ENCODE results near the gene ZDHHC17. TPM values are rescaled to one million over a fixed set of nuclear protein-coding genes. Genes with fewer than 3 reads are reported as not detected.

ZDHHC17 gene
- polyA plus RNA-seq, 1 donor (not counting 4 experiments of a cell fraction or from before 2014, with no cell fraction given), result 28.2 TPM

DNA sequence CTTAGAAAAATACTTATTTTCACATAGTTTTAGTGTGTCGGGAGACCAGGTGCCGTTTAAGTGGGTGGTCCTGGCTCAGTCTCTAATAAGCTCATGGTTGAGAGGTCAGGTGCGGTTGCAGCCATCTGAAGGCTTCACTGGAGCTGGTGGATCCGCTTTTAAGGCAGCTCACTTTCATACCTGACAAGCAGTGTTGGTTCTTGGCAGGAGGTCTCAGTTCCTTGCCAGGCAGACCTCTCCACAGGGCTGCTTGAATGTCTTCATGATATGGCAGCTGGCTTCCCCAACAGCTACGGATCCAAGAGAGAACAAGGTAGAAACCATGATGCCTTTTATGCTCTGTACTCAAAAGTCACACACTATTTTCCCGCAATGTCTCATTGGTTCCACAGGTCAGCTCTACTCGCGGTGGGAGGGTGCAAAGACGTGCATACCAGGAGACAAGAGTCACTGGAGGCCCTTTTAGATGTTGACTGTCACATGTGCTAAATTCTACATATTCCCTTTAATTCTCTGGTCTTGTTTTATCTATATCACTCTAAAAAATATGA lies 8.0 kb upstream of the ZDHHC17 start:
- H3K27me3 ChIP-seq (ENCODE audit: control insufficient read depth, extremely low read depth, insufficient read depth, low read length), result no peaks in the 10 kb centered on the region
- no peaks in the 10 kb centered on the region for H3K9me1 ChIP-seq (ENCODE audit: control insufficient read depth, extremely low read depth, insufficient read depth, low read length)
- no peaks in the 10 kb centered on the region for H3K79me2 ChIP-seq (ENCODE audit: control insufficient read depth, insufficient read depth, low read length)
- TF ChIP-seq, protein P1, sequence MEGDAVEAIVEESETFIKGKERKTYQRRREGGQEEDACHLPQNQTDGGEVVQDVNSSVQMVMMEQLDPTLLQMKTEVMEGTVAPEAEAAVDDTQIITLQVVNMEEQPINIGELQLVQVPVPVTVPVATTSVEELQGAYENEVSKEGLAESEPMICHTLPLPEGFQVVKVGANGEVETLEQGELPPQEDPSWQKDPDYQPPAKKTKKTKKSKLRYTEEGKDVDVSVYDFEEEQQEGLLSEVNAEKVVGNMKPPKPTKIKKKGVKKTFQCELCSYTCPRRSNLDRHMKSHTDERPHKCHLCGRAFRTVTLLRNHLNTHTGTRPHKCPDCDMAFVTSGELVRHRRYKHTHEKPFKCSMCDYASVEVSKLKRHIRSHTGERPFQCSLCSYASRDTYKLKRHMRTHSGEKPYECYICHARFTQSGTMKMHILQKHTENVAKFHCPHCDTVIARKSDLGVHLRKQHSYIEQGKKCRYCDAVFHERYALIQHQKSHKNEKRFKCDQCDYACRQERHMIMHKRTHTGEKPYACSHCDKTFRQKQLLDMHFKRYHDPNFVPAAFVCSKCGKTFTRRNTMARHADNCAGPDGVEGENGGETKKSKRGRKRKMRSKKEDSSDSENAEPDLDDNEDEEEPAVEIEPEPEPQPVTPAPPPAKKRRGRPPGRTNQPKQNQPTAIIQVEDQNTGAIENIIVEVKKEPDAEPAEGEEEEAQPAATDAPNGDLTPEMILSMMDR (optimal IDR thresholded peaks at IDR 0.05 in 1 of 3, IDR thresholded peaks at IDR 0.05 in 1 of 3, conservative IDR thresholded peaks at IDR 0.05 in 1 of 3; ENCODE audit: extremely low read depth in 1 of 3, insufficient read depth in 2 of 3, low read length in 3 of 3), result no peak
- no peak overlapping the region for H3K9ac ChIP-seq (ENCODE audit: control insufficient read depth, extremely low read depth, insufficient read depth, low read length)
- no peak overlapping the region for H3K4me2 ChIP-seq (ENCODE audit: control insufficient read depth, extremely low read depth, insufficient read depth, low read depth, low read length)
- H3K9me3 ChIP-seq (ENCODE audit: control insufficient read depth, low read depth, low read length), result no peaks in the 10 kb centered on the region
- no peaks in the 10 kb centered on the region for H3K36me3 ChIP-seq (ENCODE audit: control insufficient read depth in 2 of 2, extremely low read depth in 1 of 2, insufficient read depth in 2 of 2, low read length in 2 of 2)
- no peak for FAIRE-seq
- dilution Hi-C loops (cut with MboI; ENCODE audit: extremely low pct_ligation_motif_present, low sequenced_read_pairs), result no loop called here
- no peak overlapping the region for H2AFZ ChIP-seq (ENCODE audit: control insufficient read depth, low read length)
- no peaks in the 10 kb centered on the region for H4K20me1 ChIP-seq (ENCODE audit: control insufficient read depth, extremely low read depth, insufficient read depth, low read length)
- H3K4me3 ChIP-seq (ENCODE audit: control insufficient read depth in 2 of 3, extremely low read depth in 1 of 3, insufficient read depth in 2 of 3, low read depth in 1 of 3, low read length in 3 of 3), result no peak overlapping the region
- no peaks in the 10 kb centered on the region for H3K4me1 ChIP-seq (ENCODE audit: control insufficient read depth, extremely low read depth, insufficient read depth, low read length)
- H3K27ac ChIP-seq (ENCODE audit: control insufficient read depth, insufficient read depth, low read length), result no peak overlapping the region
- no peak for DNase-seq (ENCODE audit: low read depth, low spot score)

DNA sequence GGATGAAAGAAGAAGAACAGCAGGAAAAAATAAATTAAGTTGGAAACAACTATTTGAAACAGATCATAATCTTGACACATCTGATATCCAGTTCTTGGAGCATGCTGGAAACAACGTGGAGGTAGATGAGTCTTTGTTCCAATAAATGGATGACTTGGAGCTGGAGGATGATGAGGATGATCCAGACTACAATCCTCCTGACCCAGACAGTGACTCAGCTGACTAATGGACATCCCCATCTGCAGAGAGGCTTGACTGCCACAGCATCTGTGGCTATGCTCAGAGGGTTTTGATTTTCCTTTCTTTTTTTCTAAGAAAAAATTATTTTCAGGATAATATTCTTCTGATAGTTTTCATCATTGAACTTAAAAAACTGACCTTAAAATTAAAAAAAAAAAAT lies 6.2 kb upstream of the ZDHHC17 start:
- no peaks in the 10 kb centered on the region for H3K79me2 ChIP-seq (ENCODE audit: control insufficient read depth, insufficient read depth, low read length)
- dilution Hi-C loops (cut with MboI; ENCODE audit: extremely low pct_ligation_motif_present, low sequenced_read_pairs), result no loop called here
- H3K4me1 ChIP-seq (ENCODE audit: control insufficient read depth, extremely low read depth, insufficient read depth, low read length), result no peaks in the 10 kb centered on the region
- no peaks in the 10 kb centered on the region for H3K36me3 ChIP-seq (ENCODE audit: control insufficient read depth in 2 of 2, extremely low read depth in 1 of 2, insufficient read depth in 2 of 2, low read length in 2 of 2)
- H4K20me1 ChIP-seq (ENCODE audit: control insufficient read depth, extremely low read depth, insufficient read depth, low read length), result no peaks in the 10 kb centered on the region
- DNase-seq (ENCODE audit: low read depth, low spot score), result no peak
- H2AFZ ChIP-seq (ENCODE audit: control insufficient read depth, low read length), result no peak overlapping the region
- H3K9me3 ChIP-seq (ENCODE audit: control insufficient read depth, low read depth, low read length), result no peaks in the 10 kb centered on the region
- no peak overlapping the region for H3K9ac ChIP-seq (ENCODE audit: control insufficient read depth, extremely low read depth, insufficient read depth, low read length)
- no peak for TF ChIP-seq EZH2 (IDR thresholded peaks at IDR 0.05; ENCODE audit: low read length)
- TF ChIP-seq, protein P1 (optimal IDR thresholded peaks at IDR 0.05 in 1 of 3, IDR thresholded peaks at IDR 0.05 in 1 of 3, conservative IDR thresholded peaks at IDR 0.05 in 1 of 3; ENCODE audit: extremely low read depth in 1 of 3, insufficient read depth in 2 of 3, low read length in 3 of 3), result no peak
- no peaks in the 10 kb centered on the region for H3K9me1 ChIP-seq (ENCODE audit: control insufficient read depth, extremely low read depth, insufficient read depth, low read length)
- no peak overlapping the region for H3K4me2 ChIP-seq (ENCODE audit: control insufficient read depth, extremely low read depth, insufficient read depth, low read depth, low read length)
- H3K27ac ChIP-seq (ENCODE audit: control insufficient read depth, insufficient read depth, low read length), result no peak overlapping the region
- no peak for FAIRE-seq
- H3K27me3 ChIP-seq (ENCODE audit: control insufficient read depth, extremely low read depth, insufficient read depth, low read length), result no peaks in the 10 kb centered on the region
- no peak overlapping the region for H3K4me3 ChIP-seq (ENCODE audit: control insufficient read depth in 2 of 3, extremely low read depth in 1 of 3, insufficient read depth in 2 of 3, low read depth in 1 of 3, low read length in 3 of 3)
